Measurements from ENCODE around the gene STAM2. TPM values are rescaled to one million over a fixed set of nuclear protein-coding genes. Genes with fewer than 3 reads are reported as not detected.
"Not testable (repeated sequence)": the region's sequence is repeated elsewhere in the genome, so short reads cannot be mapped to it uniquely, and the experiment has no call there.

The STAM2 gene
- total RNA-seq, 1 donor from 2014 or later = 40.0 TPM

GRCh38 chr2:152114366-152114765 is 61.2 kb downstream of the STAM2 start:
- DNase-seq (ENCODE audit: low read depth) = no peak

GRCh38 chr2:152107140-152107539 is 68.4 kb downstream of the STAM2 start:
- not testable (repeated sequence) for DNase-seq (ENCODE audit: low read depth)

GRCh38 chr2:152106464-152106863 is 69.1 kb downstream of the STAM2 start:
- no peak for DNase-seq (ENCODE audit: low read depth)

GRCh38 chr2:152103271-152103670 is 72.3 kb downstream of the STAM2 start:
- DNase-seq (ENCODE audit: low read depth) = no peak

- no peak for DNase-seq (ENCODE audit: low read depth)
Measured at GRCh38 chr2:152100961-152101360, 74.6 kb downstream of the STAM2 start.

GRCh38 chr2:152099367-152100050 is 76.1 kb downstream of the STAM2 start:
- DNase-seq (ENCODE audit: low read depth) = peak; percentile 25

- no peak for DNase-seq (ENCODE audit: low read depth)
Measured at GRCh38 chr2:152098496-152099366, 76.8 kb downstream of the STAM2 start, which contains the start of gene CACNB4. Gene CACNB4, minus strand, starts transcription at chr2:152099044.

GRCh38 chr2:152097801-152098495 is 77.6 kb downstream of the STAM2 start:
- DNase-seq (ENCODE audit: low read depth) = peak; percentile 25

- DNase-seq (ENCODE audit: low read depth) = peak; percentile 60
Measured at GRCh38 chr2:152097290-152097800, 78.2 kb downstream of the STAM2 start.

- DNase-seq (ENCODE audit: low read depth) = no peak
Measured at GRCh38 chr2:152095146-152095545, 80.4 kb downstream of the STAM2 start.

- DNase-seq (ENCODE audit: low read depth) = no peak
Measured at GRCh38 chr2:152094014-152094413, 81.5 kb downstream of the STAM2 start.

- peak; percentile 34 for DNase-seq (ENCODE audit: low read depth)
Measured at GRCh38 chr2:152093464-152093863, 82.1 kb downstream of the STAM2 start.

- no peak for DNase-seq (ENCODE audit: low read depth)
Measured at GRCh38 chr2:152092095-152092494, 83.5 kb downstream of the STAM2 start.

GRCh38 chr2:152090726-152091125 is 84.8 kb downstream of the STAM2 start:
- DNase-seq (ENCODE audit: low read depth) = not testable (repeated sequence)

GRCh38 chr2:152089238-152089637 is 86.3 kb downstream of the STAM2 start:
- DNase-seq (ENCODE audit: low read depth) = no peak

- DNase-seq (ENCODE audit: low read depth) = no peak
Measured at GRCh38 chr2:152088006-152088405, 87.6 kb downstream of the STAM2 start.

GRCh38 chr2:152086231-152086630 is 89.3 kb downstream of the STAM2 start:
- no peak for DNase-seq (ENCODE audit: low read depth)

GRCh38 chr2:152084076-152084475 is 91.5 kb downstream of the STAM2 start:
- no peak for DNase-seq (ENCODE audit: low read depth)

GRCh38 chr2:152083202-152083875 is 92.2 kb downstream of the STAM2 start:
- DNase-seq (ENCODE audit: low read depth) = no peak

GRCh38 chr2:152078662-152079061 is 96.9 kb downstream of the STAM2 start:
- no peak for DNase-seq (ENCODE audit: low read depth)

GRCh38 chr2:152078023-152078422 is 97.5 kb downstream of the STAM2 start:
- DNase-seq (ENCODE audit: low read depth) = no peak
